OCI-LY3 (cell line): ENCODE measurements around the gene PARD3B.

ENCODE experiments used
- H2AFZ ChIP-seq: fragments of 200-600, 300-600 bp; shearing (Covaris generic); 2 replicates; pipeline ENCODE4 v1.6.0; 2014; ENCODE audit warnings: antibody characterized with exemption, low read depth, low read length
- H3K27ac ChIP-seq: fragments of 200-600, 300-600 bp; sonication (generic); 2 replicates; pipeline ENCODE4 v1.5.1; 2014; ENCODE audit warnings: mild to moderate bottlenecking, low read length, moderate library complexity, mixed read lengths
- H3K27me3 ChIP-seq: fragments of 200-600, 300-600 bp; sonication (generic); 2 replicates; pipeline ENCODE4 v1.6.1; 2014; ENCODE audit warnings: low read depth, low read length, mixed read lengths
- H3K36me3 ChIP-seq: fragments of 200-600, 300-600 bp; sonication (generic); replicated peaks from 2 replicates; pipeline ENCODE3; 2014; ENCODE audit warnings: low read depth, low read length, mixed read lengths
- H3K4me1 ChIP-seq: fragments of 300-600, 200-600 bp; sonication (generic); 2 replicates; pipeline ENCODE4 v1.6.1; 2014; ENCODE audit warnings: low read length, mixed read lengths
- H3K4me2 ChIP-seq: fragments of 200-600, 300-600 bp; sonication (generic); 2 replicates; pipeline ENCODE4 v1.6.1; 2014; ENCODE audit warnings: low read length, mixed read lengths
- H3K4me3 ChIP-seq: fragments of 300-600, 200-600 bp; sonication (generic); 2 replicates; pipeline ENCODE4 v1.5.1; 2014; ENCODE audit warnings: antibody characterized with exemption, mild to moderate bottlenecking, low read length, moderate library complexity
- H3K79me2 ChIP-seq: fragments of 300-600, 200-600 bp; shearing (Covaris generic); 2 replicates; pipeline ENCODE4 v1.6.1; 2014; ENCODE audit warnings: mild to moderate bottlenecking, low read length, mixed read lengths
- H3K9ac ChIP-seq: fragments of 300-600, 200-600 bp; shearing (Covaris generic); 2 replicates; pipeline ENCODE4 v1.6.0; 2014; ENCODE audit warnings: mild to moderate bottlenecking, low read length, moderate library complexity
- H3K9me3 ChIP-seq: fragments of 200-600, 300-600 bp; shearing (Covaris generic); 2 replicates; pipeline ENCODE4 v1.6.1; 2014; ENCODE audit warnings: low read length, mixed read lengths; ENCODE audit not compliant: insufficient read depth
- H4K20me1 ChIP-seq: fragments of 200-600, 300-600 bp; sonication (generic); 2 replicates; pipeline ENCODE4 v1.6.1; 2016; ENCODE audit warnings: low read length, mixed read lengths; ENCODE audit not compliant: insufficient read depth
- CTCF ChIP-seq: fragments of 200-600, 300-600 bp; sonication (generic); IDR thresholded peaks from 2 replicates; pipeline ENCODE4 v1.5.1; 2014; ENCODE audit warnings: antibody characterized with exemption, low read length, low read depth
- EZH2phosphoT487 ChIP-seq: fragments of 200-600 bp; shearing (Covaris generic); IDR thresholded peaks from 2 replicates; pipeline ENCODE4 v1.6.1; 2018; ENCODE audit warnings: antibody characterized with exemption, mixed run types, low read depth

Gene PARD3B

GRCh38 chr2:204973616-204974015 is 428.3 kb downstream of the PARD3B start:
- no peaks in the 10 kb centered on the region for H3K9me3 ChIP-seq
- no peak overlapping the region for H3K9ac ChIP-seq
- no peak overlapping the region for H3K4me3 ChIP-seq
- H3K79me2 ChIP-seq = no peaks in the 10 kb centered on the region
- H3K4me2 ChIP-seq = no peak overlapping the region
- H2AFZ ChIP-seq = no peak overlapping the region
- H3K4me1 ChIP-seq = no peaks in the 10 kb centered on the region
- no peaks in the 10 kb centered on the region for H4K20me1 ChIP-seq
- no peaks in the 10 kb centered on the region for H3K36me3 ChIP-seq
- TF ChIP-seq CTCF (no peak), EZH2phosphoT487 (no peak)
- H3K27ac ChIP-seq = no peak overlapping the region
- no peaks in the 10 kb centered on the region for H3K27me3 ChIP-seq

- Histone ChIP-seq H3K79me2 (no peaks in the 10 kb centered on the region), H4K20me1 (no peaks in the 10 kb centered on the region), H3K4me1 (no peaks in the 10 kb centered on the region), H3K27me3 (no peaks in the 10 kb centered on the region), H3K4me3 (no peak overlapping the region), H3K9me3 (no peaks in the 10 kb centered on the region), H3K36me3 (no peaks in the 10 kb centered on the region), H3K27ac (no peak overlapping the region), H3K9ac (no peak overlapping the region), H2AFZ (no peak overlapping the region), H3K4me2 (no peak overlapping the region)
- TF ChIP-seq CTCF (no peak), EZH2phosphoT487 (no peak)
Measured at GRCh38 chr2:204974487-204974886, 429.2 kb downstream of the PARD3B start.

GRCh38 chr2:204977914-204978313 is 432.6 kb downstream of the PARD3B start:
- Histone ChIP-seq H4K20me1 (no peaks in the 10 kb centered on the region), H3K4me1 (no peaks in the 10 kb centered on the region), H3K27ac (no peak overlapping the region), H3K79me2 (no peaks in the 10 kb centered on the region), H2AFZ (no peak overlapping the region), H3K4me2 (no peak overlapping the region), H3K4me3 (no peak overlapping the region), H3K27me3 (no peaks in the 10 kb centered on the region), H3K9ac (no peak overlapping the region), H3K36me3 (no peaks in the 10 kb centered on the region), H3K9me3 (no peaks in the 10 kb centered on the region)
- TF ChIP-seq CTCF (no peak), EZH2phosphoT487 (no peak)

- Histone ChIP-seq H3K9me3 (no peaks in the 10 kb centered on the region), H3K79me2 (no peaks in the 10 kb centered on the region), H3K36me3 (no peaks in the 10 kb centered on the region), H3K27ac (no peak overlapping the region), H2AFZ (no peak overlapping the region; the same call in 1 of the 2 replicates), H3K4me3 (no peak overlapping the region), H4K20me1 (no peaks in the 10 kb centered on the region), H3K4me1 (no peaks in the 10 kb centered on the region), H3K9ac (no peak overlapping the region), H3K27me3 (no peaks in the 10 kb centered on the region), H3K4me2 (no peak overlapping the region)
- TF ChIP-seq CTCF (no peak), EZH2phosphoT487 (no peak)
Measured at GRCh38 chr2:204982303-204982702, 437.0 kb downstream of the PARD3B start.
